GM12801 (cell line): Measurements from ENCODE around the gene TMEM107.

Experiments
- CTCF ChIP-seq: IDR thresholded peaks from one replicate; pipeline ENCODE4 v1.5.1; 2011; ENCODE audit warnings: control low read depth; ENCODE audit not compliant: insufficient read length; ENCODE audit errors: extremely low read depth

TMEM107 gene

GRCh38 chr17:8144401-8145231 is 31.6 kb downstream of the TMEM107 start:
- no peak for TF ChIP-seq CTCF

GRCh38 chr17:8143581-8144400 is 32.4 kb downstream of the TMEM107 start:
- no peak for TF ChIP-seq CTCF

DNA sequence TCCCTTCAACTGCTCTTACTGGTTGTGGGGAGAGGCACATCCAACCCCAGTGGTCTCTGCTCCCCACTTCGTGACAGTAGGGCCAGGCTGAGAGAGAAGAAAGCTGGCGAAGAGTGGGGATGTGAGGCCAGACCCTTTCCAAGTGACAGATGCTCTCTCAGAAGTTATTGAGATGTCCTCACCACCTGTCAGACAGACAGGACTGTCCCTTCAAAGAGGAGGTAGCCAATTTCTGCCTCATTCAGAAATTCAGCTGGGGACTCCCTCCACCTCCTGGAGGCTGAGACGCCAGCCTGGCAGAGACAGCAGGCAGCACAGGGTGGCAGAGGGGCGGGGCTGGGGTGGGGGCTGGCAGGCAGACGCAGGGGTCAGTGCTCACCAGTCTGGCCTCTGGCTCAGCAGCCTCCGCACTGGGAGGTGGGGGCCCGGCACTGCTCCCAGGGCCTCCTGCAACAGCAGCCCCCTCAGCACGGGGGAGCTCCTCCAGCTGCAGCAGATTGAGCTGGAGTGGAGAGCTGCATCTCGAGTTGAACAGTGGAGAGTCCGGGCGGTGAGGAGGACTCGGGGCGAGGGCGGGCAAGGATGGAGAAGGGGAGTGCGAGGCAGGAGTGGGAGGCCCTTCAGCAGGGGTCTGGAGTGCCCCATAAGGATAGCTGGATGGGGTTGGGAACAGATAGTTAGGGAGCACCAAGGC is 33.1 kb downstream of the TMEM107 start:
- no peak for TF ChIP-seq CTCF

DNA sequence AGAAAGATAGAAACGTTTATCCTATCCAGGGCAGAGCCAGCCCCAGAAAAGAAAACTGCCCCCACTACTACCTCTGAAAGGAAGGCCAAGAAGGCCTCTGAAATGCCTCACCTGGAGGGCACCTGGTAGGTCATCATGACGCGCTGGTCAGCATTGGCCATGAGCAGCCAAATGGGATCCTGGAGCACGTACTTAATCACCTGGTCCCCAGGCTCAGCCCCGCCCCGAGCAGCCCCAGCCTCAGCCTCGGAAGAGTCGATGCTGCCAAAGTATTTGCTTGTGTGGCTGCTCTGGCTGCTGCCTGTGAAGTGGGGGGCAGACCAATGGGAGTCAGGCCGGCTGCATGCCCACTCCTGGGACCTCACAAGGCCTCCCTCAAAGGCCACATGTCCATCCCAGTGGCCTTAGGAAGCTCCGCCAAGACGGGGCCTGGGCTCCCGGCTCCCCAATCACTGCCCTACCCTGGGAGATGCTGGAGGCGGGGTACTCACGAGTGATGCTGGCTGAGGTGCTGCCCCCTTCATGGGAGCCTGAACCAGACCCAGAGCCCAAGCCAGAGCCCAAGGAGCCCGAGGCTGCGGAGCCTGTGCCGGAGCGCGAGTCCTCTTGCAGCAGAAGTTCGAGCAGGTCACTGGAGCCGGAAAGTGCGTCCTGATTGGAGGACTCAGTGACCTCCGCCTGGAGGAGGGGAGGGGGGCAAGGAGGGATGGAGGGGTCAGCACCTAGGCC is 33.9 kb downstream of the TMEM107 start:
- TF ChIP-seq CTCF: no peak

GRCh38 chr17:8141741-8142140 is 34.4 kb downstream of the TMEM107 start:
- no peak for TF ChIP-seq CTCF

DNA sequence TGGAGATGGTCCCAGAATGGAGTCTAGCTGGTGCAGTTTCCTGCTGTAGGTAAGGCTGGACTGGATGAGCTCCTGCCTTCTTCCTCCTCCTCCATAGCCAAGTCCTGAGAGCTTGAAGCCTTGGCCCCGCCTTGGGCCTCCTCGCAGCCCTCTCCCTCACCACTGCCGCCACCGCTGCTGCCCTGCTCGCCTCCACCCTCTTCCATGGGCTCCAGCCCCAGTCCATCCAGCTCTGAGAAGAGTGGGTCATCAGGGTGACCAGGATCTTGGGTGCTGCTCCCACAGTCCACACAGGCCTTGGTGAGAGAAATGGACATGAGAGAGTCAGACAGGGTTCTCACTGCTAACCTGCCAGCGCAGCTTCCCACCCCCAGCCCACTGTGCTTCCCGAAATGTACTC is 35.1 kb downstream of the TMEM107 start:
- no peak for TF ChIP-seq CTCF
